ENCODE data around the gene DRAM1.
"Not testable (repeated sequence)": the region's sequence is repeated elsewhere in the genome, so short reads cannot be mapped to it uniquely, and the experiment has no call there.

Gene DRAM1

GRCh38 chr12:101876861-101877805 lies at the start of gene DRAM1:
TSS of gene DRAM1 (plus strand) at chr12:101877580. CDS start at chr12:101877790, 210 bp downstream.
- no peak for DNase-seq

- no peak for DNase-seq
Observed at GRCh38 chr12:101828463-101829196, 48.8 kb upstream of the DRAM1 start.

GRCh38 chr12:101829639-101830366 lies 47.6 kb upstream of the DRAM1 start:
- no peak for DNase-seq

GRCh38 chr12:101830367-101831325 lies 46.7 kb upstream of the DRAM1 start, which contains the start of gene GNPTAB:
TSS of gene GNPTAB (minus strand) at chr12:101830959. CDS start at chr12:101830675, 284 bp downstream.
- DNase-seq, result peak; percentile 62

GRCh38 chr12:101832030-101832429 lies 45.4 kb upstream of the DRAM1 start:
- DNase-seq, result no peak

GRCh38 chr12:101838628-101839323 lies 38.6 kb upstream of the DRAM1 start:
- no peak for DNase-seq

GRCh38 chr12:101839324-101840283 lies 37.8 kb upstream of the DRAM1 start:
- DNase-seq, result no peak

GRCh38 chr12:101841069-101841468 lies 36.3 kb upstream of the DRAM1 start:
- DNase-seq, result no peak

GRCh38 chr12:101845137-101845711 lies 32.2 kb upstream of the DRAM1 start:
- no peak for DNase-seq

GRCh38 chr12:101847325-101847724 lies 30.1 kb upstream of the DRAM1 start:
- no peak for DNase-seq

- DNase-seq, result no peak
Observed at GRCh38 chr12:101850199-101850598, 27.2 kb upstream of the DRAM1 start.

GRCh38 chr12:101852998-101853397 lies 24.4 kb upstream of the DRAM1 start:
- DNase-seq, result no peak

- DNase-seq, result no peak
Observed at GRCh38 chr12:101854747-101855146, 22.6 kb upstream of the DRAM1 start.

GRCh38 chr12:101855364-101855884 lies 22.0 kb upstream of the DRAM1 start:
- DNase-seq, result no peak

- no peak for DNase-seq
Observed at GRCh38 chr12:101855976-101856375, 21.4 kb upstream of the DRAM1 start.

GRCh38 chr12:101856614-101857013 lies 20.8 kb upstream of the DRAM1 start:
- DNase-seq, result not testable (repeated sequence)

- DNase-seq, result no peak
Observed at GRCh38 chr12:101857043-101857558, 20.3 kb upstream of the DRAM1 start.

- DNase-seq, result no peak
Observed at GRCh38 chr12:101858361-101858760, 19.0 kb upstream of the DRAM1 start.

Measured in NCI-H2081 treated with DMSO at 0.1 percent for 48 hours (cell line).